WTC11 (cell line): Measurements from ENCODE around the gene SLC13A5. TPM values are rescaled to one million over a fixed set of nuclear protein-coding genes. Genes with fewer than 3 reads are reported as not detected.

Source experiments
- ATAC-seq: fragments of 200-7000 bp; cut with Tn5 transposase; 2 replicates; pipeline ENCODE4 v1.10.0; 2021; ENCODE audit warnings: mild to moderate bottlenecking, moderate library complexity
- CTCF ChIA-PET: fragments of 300-600 bp; sonication (Branson Sonifier 250); formaldehyde crosslinking; loops from one replicate; lab custom pipeline; 2021; ENCODE audit warnings: antibody characterized with exemption; lab: Charles Lee
- POLR2A ChIA-PET: fragments of 350-600 bp; sonication (Branson Sonifier 250); formaldehyde crosslinking; loops from one replicate; lab custom pipeline; 2021; ENCODE audit warnings: antibody characterized with exemption; lab: Charles Lee
- DNase-seq: peaks from one replicate; pipeline ENCODE4 v3.0.0; 2021; ENCODE audit warnings: low spot score
- H3K27ac Mint-ChIP-seq: 2 replicates; pipeline ENCODE4 v1.8.0; 2021; ENCODE audit warnings: mixed read lengths
- H3K27me3 Mint-ChIP-seq: 2 replicates; pipeline ENCODE4 v1.8.0; 2021; ENCODE audit warnings: low read depth, mild to moderate bottlenecking, moderate library complexity, mixed read lengths
- H3K36me3 Mint-ChIP-seq: 2 replicates; pipeline ENCODE4 v1.8.0; 2021; ENCODE audit warnings: mixed read lengths
- H3K4me1 Mint-ChIP-seq: 2 replicates; pipeline ENCODE4 v1.8.0; 2022; ENCODE audit warnings: mixed read lengths
- H3K4me3 Mint-ChIP-seq: 2 replicates; pipeline ENCODE4 v1.8.0; 2021; ENCODE audit warnings: mild to moderate bottlenecking, moderate library complexity, mixed read lengths
- H3K9me3 Mint-ChIP-seq: 2 replicates; pipeline ENCODE4 v1.8.0; 2021; ENCODE audit warnings: mixed read lengths
- JUN ChIP-seq: sonication (generic); formaldehyde crosslinking; IDR thresholded peaks from 2 replicates; pipeline ENCODE4 v1.8.0; 2023; ENCODE audit warnings: mild to moderate bottlenecking, missing genetic modification reagents
- MXD4 ChIP-seq: fragments of 250-450 bp; sonication (Bioruptor Pico); IDR thresholded peaks from 2 replicates; pipeline ENCODE4 v1.8.0; 2021; ENCODE audit warnings: mild to moderate bottlenecking, moderate library complexity, borderline replicate concordance
- NFATC4 ChIP-seq: fragments of 250-450 bp; sonication (Bioruptor Pico); IDR thresholded peaks from 2 replicates; pipeline ENCODE4 v1.9.0; 2021; ENCODE audit warnings: mild to moderate bottlenecking
- NFE2L1 ChIP-seq: sonication (generic); formaldehyde crosslinking; IDR thresholded peaks from 2 replicates; pipeline ENCODE4 v1.8.1; 2023; ENCODE audit warnings: missing genetic modification reagents
- SOX15 ChIP-seq: fragments of 250-450 bp; sonication (Bioruptor Pico); IDR thresholded peaks from 2 replicates; pipeline ENCODE4 v1.9.0; 2021; ENCODE audit warnings: mild to moderate bottlenecking
- TCF7 ChIP-seq: sonication (generic); formaldehyde crosslinking; IDR thresholded peaks from 2 replicates; pipeline ENCODE4 v1.8.0; 2022; ENCODE audit warnings: mild to moderate bottlenecking, low read depth, missing genetic modification reagents, moderate library complexity
- ZNF138 ChIP-seq: sonication (generic); formaldehyde crosslinking; conservative IDR thresholded peaks from 2 replicates; pipeline ENCODE4 v1.8.1; 2022; ENCODE audit warnings: mild to moderate bottlenecking, moderate library complexity, missing genetic modification reagents
- ZNF396 ChIP-seq: fragments of 250-450 bp; sonication (Bioruptor Pico); IDR thresholded peaks from 2 replicates; pipeline ENCODE4 v1.8.0; 2021; ENCODE audit warnings: mild to moderate bottlenecking, moderate library complexity, borderline replicate concordance
- total RNA-seq: library from RNA; stranded (reverse); gene quantifications from 3 replicates; pipeline ENCODE4 v1.2.3, GENCODE V29; 2021
- TF ChIP-seq, protein P1 (sequence below): sonication (generic); formaldehyde crosslinking; IDR thresholded peaks from 2 replicates; pipeline ENCODE4 v1.8.1; 2022; ENCODE audit warnings: mild to moderate bottlenecking, missing genetic modification reagents, moderate library complexity, borderline replicate concordance
- TF ChIP-seq, protein P2 (sequence below): sonication (generic); formaldehyde crosslinking; IDR thresholded peaks from 2 replicates; pipeline ENCODE4 v1.8.1; 2023; ENCODE audit warnings: mild to moderate bottlenecking, missing genetic modification reagents, moderate library complexity
- TF ChIP-seq, protein P3 (sequence below): sonication (generic); formaldehyde crosslinking; IDR thresholded peaks from 2 replicates; pipeline ENCODE4 v1.8.0; 2022; ENCODE audit warnings: missing genetic modification reagents
- TF ChIP-seq, protein P4 (sequence below): fragments of 250-450 bp; sonication (Bioruptor Pico); conservative IDR thresholded peaks from 2 replicates; pipeline ENCODE4 v1.9.0; 2021; ENCODE audit warnings: mild to moderate bottlenecking
- TF ChIP-seq, protein P5 (sequence below): sonication (generic); formaldehyde crosslinking; IDR thresholded peaks from 2 replicates; pipeline ENCODE4 v1.8.0; 2022; ENCODE audit warnings: mild to moderate bottlenecking, missing genetic modification reagents

SLC13A5 gene
- total RNA-seq, 1 experiment from 2014 or later = 1.8 TPM

DNA sequence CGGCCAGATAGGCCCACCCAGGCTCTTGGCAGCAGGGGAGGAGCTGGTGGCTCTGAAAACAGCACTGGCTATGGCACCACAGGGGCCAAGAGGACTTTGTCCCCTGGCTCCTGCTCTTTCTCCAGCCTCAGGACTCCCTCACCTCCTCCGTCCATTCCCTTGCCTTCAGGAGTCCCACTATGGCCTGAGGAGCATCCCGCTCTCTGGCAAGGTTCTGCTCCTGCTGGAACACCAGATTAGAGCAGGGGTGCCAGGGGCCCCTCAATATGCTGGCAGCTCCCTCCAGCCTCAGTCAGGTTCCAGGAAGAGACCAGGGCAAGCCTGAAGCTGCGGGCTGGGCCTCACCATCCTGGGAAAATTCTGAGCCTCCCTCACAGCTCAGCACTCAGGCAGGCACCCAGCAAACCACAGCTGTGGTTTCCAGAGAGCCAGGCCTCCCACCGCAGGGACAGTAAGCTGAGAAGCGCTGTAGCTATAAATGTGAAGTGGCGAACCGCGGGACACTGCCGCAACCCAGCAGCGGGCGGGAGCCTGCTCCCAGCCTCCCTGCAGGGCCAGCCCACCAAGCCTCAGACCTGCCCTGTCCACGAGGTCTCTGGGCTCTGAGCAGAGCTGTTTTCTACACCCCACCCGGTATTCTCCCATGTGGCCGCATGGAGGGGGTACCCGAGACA, 35.9 kb downstream of the SLC13A5 start (continued):
- no peak for TF ChIP-seq SOX15 (CRISPR knock-in tag)
- TF ChIP-seq, protein P1, sequence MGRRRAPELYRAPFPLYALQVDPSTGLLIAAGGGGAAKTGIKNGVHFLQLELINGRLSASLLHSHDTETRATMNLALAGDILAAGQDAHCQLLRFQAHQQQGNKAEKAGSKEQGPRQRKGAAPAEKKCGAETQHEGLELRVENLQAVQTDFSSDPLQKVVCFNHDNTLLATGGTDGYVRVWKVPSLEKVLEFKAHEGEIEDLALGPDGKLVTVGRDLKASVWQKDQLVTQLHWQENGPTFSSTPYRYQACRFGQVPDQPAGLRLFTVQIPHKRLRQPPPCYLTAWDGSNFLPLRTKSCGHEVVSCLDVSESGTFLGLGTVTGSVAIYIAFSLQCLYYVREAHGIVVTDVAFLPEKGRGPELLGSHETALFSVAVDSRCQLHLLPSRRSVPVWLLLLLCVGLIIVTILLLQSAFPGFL (CRISPR knock-in tag) = no peak
- TF ChIP-seq, protein P2, sequence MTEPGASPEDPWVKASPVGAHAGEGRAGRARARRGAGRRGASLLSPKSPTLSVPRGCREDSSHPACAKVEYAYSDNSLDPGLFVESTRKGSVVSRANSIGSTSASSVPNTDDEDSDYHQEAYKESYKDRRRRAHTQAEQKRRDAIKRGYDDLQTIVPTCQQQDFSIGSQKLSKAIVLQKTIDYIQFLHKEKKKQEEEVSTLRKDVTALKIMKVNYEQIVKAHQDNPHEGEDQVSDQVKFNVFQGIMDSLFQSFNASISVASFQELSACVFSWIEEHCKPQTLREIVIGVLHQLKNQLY = no peak
- TF ChIP-seq ZNF396 (CRISPR knock-in tag) = no peak
- TF ChIP-seq, protein P3, sequence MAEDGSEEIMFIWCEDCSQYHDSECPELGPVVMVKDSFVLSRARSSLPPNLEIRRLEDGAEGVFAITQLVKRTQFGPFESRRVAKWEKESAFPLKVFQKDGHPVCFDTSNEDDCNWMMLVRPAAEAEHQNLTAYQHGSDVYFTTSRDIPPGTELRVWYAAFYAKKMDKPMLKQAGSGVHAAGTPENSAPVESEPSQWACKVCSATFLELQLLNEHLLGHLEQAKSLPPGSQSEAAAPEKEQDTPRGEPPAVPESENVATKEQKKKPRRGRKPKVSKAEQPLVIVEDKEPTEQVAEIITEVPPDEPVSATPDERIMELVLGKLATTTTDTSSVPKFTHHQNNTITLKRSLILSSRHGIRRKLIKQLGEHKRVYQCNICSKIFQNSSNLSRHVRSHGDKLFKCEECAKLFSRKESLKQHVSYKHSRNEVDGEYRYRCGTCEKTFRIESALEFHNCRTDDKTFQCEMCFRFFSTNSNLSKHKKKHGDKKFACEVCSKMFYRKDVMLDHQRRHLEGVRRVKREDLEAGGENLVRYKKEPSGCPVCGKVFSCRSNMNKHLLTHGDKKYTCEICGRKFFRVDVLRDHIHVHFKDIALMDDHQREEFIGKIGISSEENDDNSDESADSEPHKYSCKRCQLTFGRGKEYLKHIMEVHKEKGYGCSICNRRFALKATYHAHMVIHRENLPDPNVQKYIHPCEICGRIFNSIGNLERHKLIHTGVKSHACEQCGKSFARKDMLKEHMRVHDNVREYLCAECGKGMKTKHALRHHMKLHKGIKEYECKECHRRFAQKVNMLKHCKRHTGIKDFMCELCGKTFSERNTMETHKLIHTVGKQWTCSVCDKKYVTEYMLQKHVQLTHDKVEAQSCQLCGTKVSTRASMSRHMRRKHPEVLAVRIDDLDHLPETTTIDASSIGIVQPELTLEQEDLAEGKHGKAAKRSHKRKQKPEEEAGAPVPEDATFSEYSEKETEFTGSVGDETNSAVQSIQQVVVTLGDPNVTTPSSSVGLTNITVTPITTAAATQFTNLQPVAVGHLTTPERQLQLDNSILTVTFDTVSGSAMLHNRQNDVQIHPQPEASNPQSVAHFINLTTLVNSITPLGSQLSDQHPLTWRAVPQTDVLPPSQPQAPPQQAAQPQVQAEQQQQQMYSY (CRISPR knock-in tag) = no peak
- TF ChIP-seq, all 79 proteins: peak for 0

DNA sequence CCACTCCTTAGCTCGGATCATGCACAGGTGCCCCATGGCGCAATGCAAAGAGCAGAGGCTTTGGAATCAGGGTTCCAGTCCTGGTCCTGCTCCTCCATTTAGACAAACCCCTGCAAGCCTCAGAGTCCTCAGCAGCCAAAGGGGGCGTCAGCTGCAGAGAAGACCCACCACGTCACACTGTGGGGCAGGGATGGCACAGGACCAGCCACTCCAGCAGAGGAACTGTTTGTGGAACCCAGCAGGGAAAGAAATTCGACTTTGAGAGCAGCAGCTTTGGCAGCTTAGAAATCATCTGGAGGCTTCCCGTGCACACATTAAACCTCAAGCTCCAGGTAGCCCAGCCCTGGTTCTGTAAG, 36.4 kb downstream of the SLC13A5 start:
- Mint-ChIP-seq H3K4me1 (no peaks in the 10 kb centered on the region), H3K9me3 (no peaks in the 10 kb centered on the region), H3K27ac (no peak overlapping the region), H3K4me3 (no peak overlapping the region), H3K36me3 (no peaks in the 10 kb centered on the region), H3K27me3 (no peaks in the 10 kb centered on the region)
- CTCF ChIA-PET = interaction anchor here (0.8 to 3.1 kb wide), 9 partner anchors 10 to 328 kb away, joined by 3 to 10 read pairs (median 4); partner anchors contain the start of gene SLC13A5
- TF ChIP-seq, protein P4, sequence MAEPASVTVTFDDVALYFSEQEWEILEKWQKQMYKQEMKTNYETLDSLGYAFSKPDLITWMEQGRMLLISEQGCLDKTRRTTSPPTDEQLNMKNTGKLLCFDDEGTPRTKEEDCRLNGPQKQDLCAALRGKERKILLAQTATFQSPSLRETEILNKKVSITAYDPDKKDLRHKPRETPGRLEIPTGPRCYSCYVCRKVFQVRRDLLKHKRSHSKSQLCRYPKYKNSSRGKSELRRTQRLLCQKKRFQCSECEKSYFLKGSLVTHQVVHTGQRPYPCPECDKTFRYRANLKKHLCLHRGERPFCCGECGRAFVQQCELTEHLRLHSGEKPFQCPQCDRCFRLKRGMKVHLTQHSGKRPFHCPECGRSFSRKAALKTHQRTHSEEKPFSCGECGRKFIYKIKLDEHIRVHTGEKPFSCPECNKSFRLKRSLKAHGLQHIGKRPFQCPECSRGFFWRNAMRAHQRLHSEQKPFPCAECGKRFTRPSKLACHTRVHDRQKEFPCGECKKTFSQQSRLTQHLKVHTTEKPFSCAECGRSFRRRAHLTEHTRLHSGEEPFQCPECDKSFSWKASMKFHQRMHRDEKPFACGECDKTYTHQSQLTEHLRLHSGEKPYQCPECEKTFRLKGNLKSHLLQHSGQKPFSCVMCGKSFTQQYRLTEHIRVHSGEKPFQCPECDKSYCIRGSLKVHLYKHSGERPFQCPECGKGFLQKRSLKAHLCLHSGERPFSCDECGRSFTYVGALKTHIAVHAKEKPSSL (CRISPR knock-in tag) = no peak
- TF ChIP-seq NFE2L1 (CRISPR knock-in tag) (no peak), NFATC4 (CRISPR knock-in tag) (no peak), JUN (CRISPR knock-in tag) (no peak), TCF7 (no peak), ZNF396 (CRISPR knock-in tag) (no peak), MXD4 (no peak), ZNF138 (CRISPR knock-in tag) (no peak)
- TF ChIP-seq, protein P5, sequence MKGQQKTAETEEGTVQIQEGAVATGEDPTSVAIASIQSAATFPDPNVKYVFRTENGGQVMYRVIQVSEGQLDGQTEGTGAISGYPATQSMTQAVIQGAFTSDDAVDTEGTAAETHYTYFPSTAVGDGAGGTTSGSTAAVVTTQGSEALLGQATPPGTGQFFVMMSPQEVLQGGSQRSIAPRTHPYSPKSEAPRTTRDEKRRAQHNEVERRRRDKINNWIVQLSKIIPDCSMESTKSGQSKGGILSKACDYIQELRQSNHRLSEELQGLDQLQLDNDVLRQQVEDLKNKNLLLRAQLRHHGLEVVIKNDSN (CRISPR knock-in tag) = no peak
- TF ChIP-seq, protein P2 = no peak
- TF ChIP-seq, protein P1 (CRISPR knock-in tag) = no peak
- POLR2A ChIA-PET = interaction anchor here (1.1 kb wide), 1 partner anchor 37 kb away, joined by 3 read pairs; no protein-coding TSS in a partner anchor
- no peak for DNase-seq
- ATAC-seq = peak; percentile 32
